A172 (cell line): ENCODE measurements around the gene CCDC85A. TPM values are rescaled to one million over a fixed set of nuclear protein-coding genes. Genes with fewer than 3 reads are reported as not detected.

Experiments
- DNase-seq: peaks from one replicate; pipeline ENCODE4 v3.0.0-alpha.2; 2015; ENCODE audit warnings: low spot score
- total RNA-seq: library from RNA; depleted of rRNA; stranded (reverse); fragments of >200 nt; shearing (Covaris generic); gene quantifications from 2 replicates; pipeline ENCODE4 v1.2.3, GENCODE V29; 2014

The CCDC85A gene
- total RNA-seq, 1 experiment from 2014 or later, result 13.1 TPM

- DNase-seq, result no peak
Observed at GRCh38 chr2:56297671-56298070, 113.9 kb downstream of the CCDC85A start.

- no peak for DNase-seq
Observed at GRCh38 chr2:56299171-56299691, 115.4 kb downstream of the CCDC85A start.

- DNase-seq, result no peak
Observed at GRCh38 chr2:56309626-56310170, 125.9 kb downstream of the CCDC85A start.

GRCh38 chr2:56313500-56313921, 129.7 kb downstream of the CCDC85A start:
- no peak for DNase-seq

- no peak for DNase-seq
Observed at GRCh38 chr2:56314371-56314770, 130.6 kb downstream of the CCDC85A start.

- no peak for DNase-seq
Observed at GRCh38 chr2:56314796-56315195, 131.0 kb downstream of the CCDC85A start.

- DNase-seq, result no peak
Observed at GRCh38 chr2:56315376-56315775, 131.6 kb downstream of the CCDC85A start.

GRCh38 chr2:56316011-56316410, 132.2 kb downstream of the CCDC85A start:
- no peak for DNase-seq

GRCh38 chr2:56318147-56318546, 134.4 kb downstream of the CCDC85A start:
- DNase-seq, result no peak

- no peak for DNase-seq
Observed at GRCh38 chr2:56325661-56326345, 142.0 kb downstream of the CCDC85A start.

- no peak for DNase-seq
Observed at GRCh38 chr2:56326346-56326741, 142.6 kb downstream of the CCDC85A start.

GRCh38 chr2:56331810-56332209, 148.0 kb downstream of the CCDC85A start:
- no peak for DNase-seq

GRCh38 chr2:56333812-56334485, 150.2 kb downstream of the CCDC85A start:
- DNase-seq, result no peak

GRCh38 chr2:56334622-56335021, 150.8 kb downstream of the CCDC85A start:
- DNase-seq, result no peak

GRCh38 chr2:56335101-56335500, 151.3 kb downstream of the CCDC85A start:
- DNase-seq, result no peak

GRCh38 chr2:56337342-56337741, 153.6 kb downstream of the CCDC85A start:
- no peak for DNase-seq

- DNase-seq, result no peak
Observed at GRCh38 chr2:56338232-56338631, 154.4 kb downstream of the CCDC85A start.

GRCh38 chr2:56344771-56345170, 161.0 kb downstream of the CCDC85A start:
- DNase-seq, result no peak

GRCh38 chr2:56347881-56348280, 164.1 kb downstream of the CCDC85A start:
- DNase-seq, result no peak

- DNase-seq, result no peak
Observed at GRCh38 chr2:56348392-56349210, 164.8 kb downstream of the CCDC85A start.

GRCh38 chr2:56357655-56358295, 174.0 kb downstream of the CCDC85A start:
- DNase-seq, result peak; percentile 53

GRCh38 chr2:56361844-56362243, 178.1 kb downstream of the CCDC85A start:
- no peak for DNase-seq
